Stimulated activated memory B cell treated with anti-CD40 and anti-IgM and Interleukin-4, amounts not matched to agents 10 μg/mL and 1 μg/mL and 100 μg/mL, for 72 hours (primary cell): ENCODE results near the gene PPP2R5D.
"Not testable (repeated sequence)": the region's sequence is repeated elsewhere in the genome, so short reads cannot be mapped to it uniquely, and the experiment has no call there.

Experiments
- ATAC-seq: fragments of 150-1000 bp; cut with Tn5 transposase; 2 replicates; pipeline ENCODE4 v1.10.0; 2021
- H3K27ac Mint-ChIP-seq: one replicate; pipeline ENCODE4 v1.8.0; 2022; ENCODE audit warnings: mild to moderate bottlenecking, mixed read lengths
- H3K27me3 Mint-ChIP-seq: one replicate; pipeline ENCODE4 v1.8.0; 2022; ENCODE audit warnings: mixed read lengths
- H3K36me3 Mint-ChIP-seq: one replicate; pipeline ENCODE4 v1.8.0; 2022; ENCODE audit warnings: mixed read lengths
- H3K4me1 Mint-ChIP-seq: one replicate; pipeline ENCODE4 v1.8.0; 2022; ENCODE audit warnings: mixed read lengths
- H3K4me3 Mint-ChIP-seq: one replicate; pipeline ENCODE4 v1.8.0; 2022; ENCODE audit warnings: mild to moderate bottlenecking, moderate library complexity, mixed read lengths
- H3K9me3 Mint-ChIP-seq: one replicate; pipeline ENCODE4 v1.8.0; 2022; ENCODE audit warnings: mixed read lengths

The PPP2R5D gene

DNA sequence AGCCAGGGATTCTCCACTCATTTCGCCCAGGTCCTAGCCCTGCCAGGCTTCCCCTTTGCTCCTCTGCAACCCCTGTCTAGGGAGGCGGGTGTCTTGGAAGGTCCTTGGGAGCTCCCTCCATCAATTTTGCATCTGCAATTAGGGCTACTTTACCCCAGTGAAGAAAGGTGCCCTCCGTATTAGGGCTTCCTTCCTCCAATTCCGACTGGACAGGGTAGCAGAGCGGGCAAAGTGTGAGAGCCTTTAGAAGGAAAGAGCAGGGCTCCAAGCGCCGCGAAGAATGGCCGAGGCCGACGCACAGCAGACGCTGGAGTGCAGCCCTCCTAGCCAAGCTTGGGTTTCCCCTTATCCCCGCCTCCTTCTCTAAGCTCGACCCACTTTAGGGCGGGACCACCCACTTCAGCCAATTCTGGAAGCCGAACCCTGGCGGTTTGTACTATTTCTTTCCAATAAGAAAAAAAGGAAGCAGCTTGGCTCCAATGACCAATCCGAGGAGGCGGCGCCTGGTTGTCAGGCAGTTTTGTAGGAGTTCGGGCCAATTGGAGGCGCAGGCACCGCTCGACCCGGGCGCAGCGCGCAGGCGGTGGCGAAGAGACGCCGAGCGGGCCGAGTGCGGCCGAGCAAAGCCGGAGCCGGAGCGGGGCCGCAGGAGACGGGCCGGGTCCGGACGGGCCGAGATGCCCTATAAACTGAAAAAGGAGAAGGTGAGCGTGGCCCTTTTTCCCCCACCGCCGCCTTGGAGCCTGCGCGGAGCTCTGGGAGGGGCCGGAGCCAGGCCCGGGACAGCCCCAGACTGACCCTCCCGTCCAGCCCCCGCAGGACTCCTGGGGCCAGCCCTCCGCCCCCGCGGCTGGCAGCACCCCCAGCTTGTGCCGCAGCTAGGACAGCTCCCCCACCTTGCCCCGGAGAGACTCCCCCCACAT lies at the start of gene PPP2R5D:
TSS of gene PPP2R5D (plus strand) at position 570 of the 923 bp plus-strand sequence. CDS start at position 678, 108 bp downstream.
- ATAC-seq, result peak; percentile 98
- Mint-ChIP-seq H3K4me1 (peaks cover 55% of the 10 kb centered on the region), H3K36me3 (peaks cover 14% of the 10 kb centered on the region), H3K27me3 (no peaks in the 10 kb centered on the region), H3K9me3 (no peaks in the 10 kb centered on the region), H3K4me3 (peak within 1 kb of the TSS; percentile 92), H3K27ac (peak within 1 kb of the TSS; percentile 81)

DNA sequence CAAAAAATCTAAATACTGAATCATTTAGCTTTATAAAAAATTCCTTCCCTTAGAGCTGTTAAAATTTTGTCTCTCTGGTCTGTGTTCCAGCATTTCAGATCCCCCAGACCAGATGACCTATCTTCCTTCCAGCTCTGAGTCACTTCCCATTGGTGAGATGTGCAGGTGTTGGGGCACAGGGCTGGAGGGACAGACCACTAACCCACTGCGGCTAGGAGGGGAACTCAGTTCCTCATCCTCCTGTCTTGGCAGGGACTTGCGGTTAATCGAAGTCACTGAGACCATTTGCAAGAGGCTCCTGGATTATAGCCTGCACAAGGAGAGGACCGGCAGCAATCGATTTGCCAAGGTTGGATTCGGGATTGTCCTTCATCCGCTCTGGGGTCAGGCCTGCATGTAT lies 49.0 kb upstream of the PPP2R5D start:
- H3K27ac Mint-ChIP-seq, result peak overlapping the region; percentile 18
- H3K36me3 Mint-ChIP-seq, result peaks cover 83% of the 10 kb centered on the region
- H3K4me3 Mint-ChIP-seq, result peak overlapping the region; percentile 21
- H3K4me1 Mint-ChIP-seq, result peaks cover 82% of the 10 kb centered on the region
- no peaks in the 10 kb centered on the region for H3K27me3 Mint-ChIP-seq
- ATAC-seq, result peak; percentile 89
- no peaks in the 10 kb centered on the region for H3K9me3 Mint-ChIP-seq

DNA sequence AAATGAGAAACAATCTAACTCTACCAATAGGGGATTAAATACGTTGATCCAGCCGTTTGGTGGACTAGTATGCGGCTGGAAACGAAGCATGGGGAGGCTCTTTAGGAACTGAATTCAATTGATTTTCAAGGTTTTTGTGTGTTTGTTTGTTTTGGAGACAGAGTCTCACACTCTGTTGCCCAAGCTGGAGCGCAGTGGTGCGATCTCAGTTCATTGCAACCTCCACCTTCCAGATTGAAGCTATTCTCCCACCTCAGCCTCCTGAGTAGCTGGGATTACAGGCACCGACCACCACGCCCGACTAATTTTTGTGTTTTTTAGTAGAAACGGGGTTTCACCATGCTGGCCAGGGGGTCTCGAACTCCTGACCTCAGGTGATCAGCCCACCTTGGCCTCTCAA lies 48.0 kb upstream of the PPP2R5D start:
- ATAC-seq, result no peak
- Mint-ChIP-seq H3K36me3 (peaks cover 86% of the 10 kb centered on the region), H3K27me3 (no peaks in the 10 kb centered on the region), H3K9me3 (no peaks in the 10 kb centered on the region), H3K4me1 (peaks cover 71% of the 10 kb centered on the region), H3K27ac (peak overlapping the region; percentile 57), H3K4me3 (no peak overlapping the region)

DNA sequence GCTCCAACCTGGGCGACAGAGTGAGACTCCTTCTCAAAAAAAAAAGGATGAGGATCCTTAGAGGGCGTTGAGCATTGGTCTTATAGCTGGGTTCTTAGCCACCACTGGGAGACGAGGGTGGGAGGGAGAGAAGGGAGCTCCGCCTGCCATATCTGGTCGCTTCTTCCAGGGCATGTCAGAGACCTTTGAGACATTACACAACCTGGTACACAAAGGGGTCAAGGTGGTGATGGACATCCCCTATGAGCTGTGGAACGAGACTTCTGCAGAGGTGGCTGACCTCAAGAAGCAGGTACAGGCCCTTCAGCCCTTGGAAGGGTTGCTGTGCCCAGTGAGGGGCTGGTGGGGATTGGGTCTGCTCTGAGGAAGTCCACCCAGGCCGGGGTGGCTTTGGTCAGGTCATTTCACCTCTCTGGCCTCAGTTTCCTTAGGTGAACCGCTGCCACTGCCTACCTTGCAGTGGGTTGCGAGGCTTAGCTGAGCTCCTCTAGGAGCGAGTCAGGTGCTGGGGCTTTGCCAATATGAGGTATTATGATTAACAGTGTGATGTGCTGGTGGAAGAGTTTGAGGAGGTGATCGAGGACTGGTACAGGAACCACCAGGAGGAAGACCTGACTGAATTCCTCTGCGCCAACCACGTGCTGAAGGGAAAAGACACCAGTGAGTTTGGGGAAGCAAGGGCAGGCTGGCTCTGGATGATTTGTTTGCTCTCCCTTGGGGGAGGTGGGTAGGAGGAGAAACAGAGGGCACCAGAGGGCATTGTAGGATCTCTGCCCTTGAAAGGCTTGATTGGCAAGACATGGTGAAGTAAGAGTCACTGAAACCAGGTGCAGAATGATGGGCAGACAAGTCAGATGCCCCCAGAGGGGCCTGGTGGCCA lies 46.6 kb upstream of the PPP2R5D start:
- peaks cover 57% of the 10 kb centered on the region for H3K4me1 Mint-ChIP-seq
- H3K27ac Mint-ChIP-seq, result peak overlapping the region; percentile 57
- H3K4me3 Mint-ChIP-seq, result no peak overlapping the region
- no peak for ATAC-seq
- no peaks in the 10 kb centered on the region for H3K9me3 Mint-ChIP-seq
- H3K27me3 Mint-ChIP-seq, result no peaks in the 10 kb centered on the region
- H3K36me3 Mint-ChIP-seq, result peaks cover 79% of the 10 kb centered on the region

DNA sequence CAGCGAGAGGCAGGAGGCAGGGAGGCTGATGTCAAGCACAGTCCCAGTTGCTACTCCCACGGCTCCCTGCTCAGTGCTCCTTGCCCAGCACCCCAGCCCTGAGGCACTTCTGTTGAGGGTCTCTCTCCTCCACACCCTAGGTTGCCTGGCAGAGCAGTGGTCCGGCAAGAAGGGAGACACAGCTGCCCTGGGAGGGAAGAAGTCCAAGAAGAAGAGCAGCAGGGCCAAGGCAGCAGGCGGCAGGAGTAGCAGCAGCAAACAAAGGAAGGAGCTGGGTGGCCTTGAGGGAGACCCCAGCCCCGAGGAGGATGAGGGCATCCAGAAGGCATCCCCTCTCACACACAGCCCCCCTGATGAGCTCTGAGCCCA lies 46.0 kb upstream of the PPP2R5D start:
- no peak overlapping the region for H3K4me3 Mint-ChIP-seq
- peaks cover 76% of the 10 kb centered on the region for H3K36me3 Mint-ChIP-seq
- no peak for ATAC-seq
- peak overlapping the region; percentile 5 for H3K27ac Mint-ChIP-seq
- H3K27me3 Mint-ChIP-seq, result no peaks in the 10 kb centered on the region
- H3K9me3 Mint-ChIP-seq, result no peaks in the 10 kb centered on the region
- peaks cover 51% of the 10 kb centered on the region for H3K4me1 Mint-ChIP-seq

DNA sequence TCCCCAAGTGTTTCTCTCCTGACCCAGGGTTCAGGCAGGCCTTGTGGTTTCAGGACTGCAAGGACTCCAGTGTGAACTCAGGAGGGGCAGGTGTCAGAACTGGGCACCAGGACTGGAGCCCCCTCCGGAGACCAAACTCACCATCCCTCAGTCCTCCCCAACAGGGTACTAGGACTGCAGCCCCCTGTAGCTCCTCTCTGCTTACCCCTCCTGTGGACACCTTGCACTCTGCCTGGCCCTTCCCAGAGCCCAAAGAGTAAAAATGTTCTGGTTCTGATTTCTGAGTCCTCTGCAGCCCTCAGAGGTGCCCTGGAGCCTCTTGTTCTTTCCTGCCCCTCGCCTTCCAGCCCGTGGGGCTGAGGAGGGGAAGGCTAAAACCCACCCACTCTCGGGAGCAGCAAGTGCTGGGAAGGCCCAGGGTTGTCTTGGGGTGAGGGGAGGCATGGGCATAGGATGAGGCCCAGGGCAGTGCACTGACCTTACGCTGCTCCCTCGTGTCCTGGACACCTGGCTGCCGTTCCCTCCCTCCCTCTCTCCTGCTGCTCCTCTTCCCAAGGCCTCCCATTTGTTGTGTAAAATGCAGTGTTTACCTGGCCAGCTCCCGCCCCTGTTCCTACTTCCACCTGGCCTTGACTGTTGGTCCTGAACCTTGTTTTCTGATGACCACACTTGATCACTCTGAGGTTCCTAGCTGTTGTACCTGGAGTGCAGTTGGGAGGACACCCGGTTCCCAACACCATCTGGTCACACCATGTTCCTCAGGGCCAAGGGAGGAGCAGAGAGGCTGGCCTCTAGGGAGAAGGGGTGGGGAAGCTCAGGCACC lies 45.2 kb upstream of the PPP2R5D start:
- Mint-ChIP-seq H3K27ac (peak overlapping the region; percentile 5), H3K4me3 (no peak overlapping the region), H3K36me3 (peaks cover 68% of the 10 kb centered on the region), H3K4me1 (peaks cover 43% of the 10 kb centered on the region), H3K27me3 (no peaks in the 10 kb centered on the region), H3K9me3 (no peaks in the 10 kb centered on the region)
- ATAC-seq, result no peak

DNA sequence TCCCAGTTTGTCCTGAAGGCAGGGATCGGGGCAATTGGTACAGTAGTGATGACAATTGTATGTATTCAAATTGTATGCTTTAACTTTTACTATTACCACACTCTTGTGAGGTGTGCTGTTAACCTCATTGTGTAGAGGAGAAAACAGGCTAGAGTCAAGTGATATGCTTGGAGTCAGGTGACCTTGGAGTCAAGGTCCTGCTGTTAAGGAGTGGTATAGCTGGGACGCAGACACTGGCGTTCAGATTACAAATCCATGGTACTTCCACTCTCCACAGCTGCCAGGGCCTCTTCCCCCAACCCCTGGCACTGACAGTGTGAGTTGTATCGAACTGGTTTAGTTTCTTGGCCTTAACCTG lies 44.6 kb upstream of the PPP2R5D start:
- Mint-ChIP-seq H3K9me3 (no peaks in the 10 kb centered on the region), H3K27ac (peak overlapping the region; percentile 5), H3K4me1 (peaks cover 40% of the 10 kb centered on the region), H3K27me3 (no peaks in the 10 kb centered on the region), H3K4me3 (no peak overlapping the region), H3K36me3 (peaks cover 68% of the 10 kb centered on the region)
- no peak for ATAC-seq

DNA sequence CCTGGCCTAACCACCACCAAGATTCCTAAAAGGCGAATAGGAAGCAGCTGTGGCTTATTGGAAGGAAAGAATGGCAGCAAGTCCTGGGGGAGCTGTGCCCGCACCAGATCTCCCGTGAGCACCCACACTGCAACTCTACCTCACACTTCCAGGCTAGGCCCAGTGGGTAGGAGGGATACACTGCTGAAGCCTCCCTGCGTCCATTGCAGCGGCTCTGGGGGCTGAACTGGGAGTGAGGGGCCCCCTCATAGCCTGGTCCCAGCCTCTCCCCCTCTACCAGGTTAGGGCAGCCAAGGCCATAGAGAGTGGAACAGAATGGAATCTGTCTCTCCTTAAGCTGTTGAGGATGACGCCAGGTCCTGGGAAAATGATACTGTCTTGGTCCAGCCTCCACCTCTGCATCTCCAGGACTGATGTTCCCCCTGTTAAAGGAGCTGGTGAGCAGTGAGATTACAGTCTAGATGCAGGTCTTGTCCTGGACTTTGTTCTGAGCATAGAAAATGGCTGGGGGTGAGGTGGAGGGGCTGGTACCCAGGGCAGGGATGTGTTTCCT lies 43.8 kb upstream of the PPP2R5D start:
- ATAC-seq, result no peak
- Mint-ChIP-seq H3K27me3 (no peaks in the 10 kb centered on the region), H3K9me3 (no peaks in the 10 kb centered on the region), H3K4me1 (peaks cover 32% of the 10 kb centered on the region), H3K4me3 (no peak overlapping the region), H3K27ac (peak overlapping the region; percentile 27), H3K36me3 (peaks cover 61% of the 10 kb centered on the region)

DNA sequence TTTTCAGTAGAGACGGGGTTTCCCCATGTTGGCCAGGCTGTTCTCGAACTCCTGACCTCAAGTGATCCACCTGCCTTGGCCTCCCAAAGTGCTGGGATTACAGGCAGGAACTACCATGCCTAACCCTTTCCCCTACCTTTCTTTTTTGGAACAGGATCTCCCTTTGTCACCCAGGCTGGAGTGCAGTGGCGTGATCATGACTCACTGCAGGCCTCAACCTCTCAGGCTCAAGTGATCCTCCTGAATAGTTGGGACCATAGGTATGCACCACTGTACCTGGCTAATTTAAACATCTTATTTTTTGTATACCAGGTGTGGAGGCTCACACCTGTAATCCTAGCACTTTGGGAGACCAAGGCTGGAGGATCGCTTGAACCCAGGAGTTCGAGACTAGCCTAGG lies 43.0 kb upstream of the PPP2R5D start:
- H3K27me3 Mint-ChIP-seq, ATAC-seq, H3K4me3 Mint-ChIP-seq, H3K9me3 Mint-ChIP-seq: not testable (repeated sequence)
- Mint-ChIP-seq H3K4me1 (peaks cover 24% of the 10 kb centered on the region), H3K36me3 (peaks cover 61% of the 10 kb centered on the region), H3K27ac (peak overlapping the region; percentile 27)

DNA sequence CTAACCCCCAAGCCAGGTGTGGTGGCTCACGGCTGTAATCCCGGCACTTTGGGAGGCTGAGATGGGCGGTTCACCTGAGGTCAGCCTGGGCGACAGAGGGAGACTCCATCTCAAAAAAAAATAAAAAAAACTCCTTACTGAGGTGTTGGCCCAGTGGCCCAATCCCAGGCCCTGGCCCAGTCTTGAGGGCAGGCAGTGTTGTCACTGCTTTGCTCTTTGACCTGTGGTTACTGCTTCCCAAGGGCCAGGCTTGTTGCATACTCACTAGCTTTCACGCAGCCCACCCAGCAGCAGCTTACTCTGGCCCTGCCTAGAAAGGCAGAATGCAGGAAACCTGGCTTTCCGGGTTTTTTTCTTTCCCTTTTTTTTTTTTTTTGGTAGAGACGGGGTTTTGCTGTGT lies 41.9 kb upstream of the PPP2R5D start:
- H3K36me3 Mint-ChIP-seq, result peaks cover 53% of the 10 kb centered on the region

DNA sequence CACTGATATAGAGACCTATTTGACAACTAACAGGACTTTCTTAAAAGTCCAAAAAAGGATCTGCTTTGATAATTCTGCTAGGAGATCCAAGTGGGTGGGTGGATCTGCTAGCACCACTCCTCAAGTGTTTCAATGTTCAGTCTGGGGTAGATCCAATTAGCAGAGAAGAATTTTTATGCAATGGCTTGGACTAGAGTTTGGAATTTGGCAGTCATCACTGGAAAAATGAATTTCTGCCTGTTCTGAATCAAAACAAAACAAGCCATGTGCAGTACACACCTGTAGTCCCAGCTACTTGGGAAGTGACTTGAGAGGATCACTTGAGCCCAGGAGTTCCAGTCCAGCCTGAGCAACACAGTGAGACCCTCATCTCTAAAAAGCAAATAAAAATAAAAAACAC lies 36.4 kb upstream of the PPP2R5D start:
- Mint-ChIP-seq H3K4me1 (no peaks in the 10 kb centered on the region), H3K36me3 (peaks cover 15% of the 10 kb centered on the region), H3K4me3 (no peak overlapping the region), H3K27ac (no peak overlapping the region), H3K27me3 (no peaks in the 10 kb centered on the region), H3K9me3 (no peaks in the 10 kb centered on the region)
- ATAC-seq, result no peak

More for the DNA sequence above, 41.9 kb upstream of the PPP2R5D start:
- ATAC-seq, result no peak
- no peaks in the 10 kb centered on the region for H3K9me3 Mint-ChIP-seq
- H3K4me3 Mint-ChIP-seq, result no peak overlapping the region
- no peak overlapping the region for H3K27ac Mint-ChIP-seq
- no peaks in the 10 kb centered on the region for H3K27me3 Mint-ChIP-seq
- H3K4me1 Mint-ChIP-seq, result peaks cover 15% of the 10 kb centered on the region

DNA sequence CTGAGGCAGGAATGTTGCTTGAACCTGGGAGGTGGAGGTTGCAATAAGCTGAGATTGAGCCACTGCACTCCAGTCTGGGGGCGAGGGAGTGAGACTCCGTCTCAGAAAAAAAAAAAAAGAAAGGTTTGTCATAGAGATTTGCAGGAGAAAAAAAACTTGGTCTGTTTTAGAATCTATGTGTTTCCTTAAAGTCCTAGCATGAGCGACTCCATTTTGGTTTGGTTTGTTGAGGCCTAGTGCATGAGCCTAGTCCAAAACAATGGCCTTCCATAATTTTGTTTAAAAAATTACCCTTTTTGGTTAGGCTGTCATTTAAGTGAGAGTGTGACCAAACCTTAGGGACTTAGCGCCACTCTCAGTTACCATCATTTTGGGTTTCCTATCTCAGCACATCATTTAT lies 32.0 kb upstream of the PPP2R5D start:
- no peak for ATAC-seq
- H3K4me1 Mint-ChIP-seq, result no peaks in the 10 kb centered on the region
- H3K36me3 Mint-ChIP-seq, result peaks cover 7% of the 10 kb centered on the region
- no peak overlapping the region for H3K27ac Mint-ChIP-seq
- H3K4me3 Mint-ChIP-seq, result no peak overlapping the region
- no peaks in the 10 kb centered on the region for H3K9me3 Mint-ChIP-seq
- no peaks in the 10 kb centered on the region for H3K27me3 Mint-ChIP-seq

DNA sequence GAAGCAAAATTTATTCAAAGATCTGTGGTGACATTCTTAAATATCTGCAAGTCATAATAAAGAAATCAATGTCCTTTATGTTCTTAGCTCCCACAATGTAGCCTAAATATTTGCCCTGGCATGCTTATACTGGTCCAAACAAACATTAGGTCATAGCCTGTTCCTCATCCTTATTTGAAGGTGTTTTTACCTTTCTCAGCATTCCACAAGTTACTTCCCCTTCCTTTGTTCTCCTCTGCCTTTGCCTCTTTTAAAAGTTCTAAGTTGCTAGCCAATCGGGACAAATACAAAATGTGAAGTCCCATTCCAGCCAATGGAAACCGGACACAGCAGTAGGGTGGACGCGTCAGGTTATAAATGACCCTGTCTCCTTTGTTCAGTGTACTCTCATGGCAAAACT lies 30.0 kb upstream of the PPP2R5D start:
- not testable (repeated sequence) for ATAC-seq, H3K27ac Mint-ChIP-seq, H3K36me3 Mint-ChIP-seq, H3K9me3 Mint-ChIP-seq, H3K4me3 Mint-ChIP-seq, H3K4me1 Mint-ChIP-seq, H3K27me3 Mint-ChIP-seq

DNA sequence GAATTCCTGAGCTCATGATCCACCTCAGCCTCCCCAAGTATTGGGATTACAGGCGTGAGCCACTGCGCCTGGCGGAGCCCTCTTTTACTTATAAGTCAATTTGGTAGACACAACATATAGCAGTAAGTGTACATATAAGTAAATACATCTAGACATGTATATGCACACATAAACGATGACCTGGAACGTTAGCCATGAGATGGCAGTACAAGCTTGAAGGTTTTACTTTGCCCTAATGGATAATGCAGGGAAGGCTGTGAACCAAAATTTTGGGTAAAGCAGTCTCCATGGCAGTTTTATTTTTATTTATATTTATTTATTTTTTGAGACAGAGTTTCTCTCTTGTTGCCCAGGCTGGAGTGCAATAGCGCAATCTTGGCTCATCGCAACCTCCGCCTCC lies 26.2 kb upstream of the PPP2R5D start:
- no peak overlapping the region for H3K27ac Mint-ChIP-seq
- peaks cover 12% of the 10 kb centered on the region for H3K36me3 Mint-ChIP-seq
- no peaks in the 10 kb centered on the region for H3K9me3 Mint-ChIP-seq
- H3K4me3 Mint-ChIP-seq, result no peak overlapping the region
- peaks cover 22% of the 10 kb centered on the region for H3K4me1 Mint-ChIP-seq
- H3K27me3 Mint-ChIP-seq, result no peaks in the 10 kb centered on the region
- ATAC-seq, result no peak

DNA sequence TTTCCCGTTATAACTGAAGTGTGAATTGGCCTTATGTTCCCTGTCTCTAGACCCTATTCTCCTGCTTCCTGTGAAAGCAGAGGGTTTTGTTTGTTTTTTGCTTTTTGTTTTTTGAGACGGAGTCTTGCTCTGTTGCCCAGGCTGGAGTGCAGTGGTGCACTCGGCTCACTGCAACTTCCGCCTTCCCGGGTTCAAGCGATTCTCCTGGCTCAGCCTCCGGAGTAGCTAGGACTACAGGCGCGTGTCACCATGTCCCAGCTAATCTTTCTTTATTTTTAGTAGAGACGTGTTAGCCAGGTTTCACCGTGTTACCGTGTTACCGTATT lies 24.5 kb upstream of the PPP2R5D start:
- no peak for ATAC-seq
- peak overlapping the region; percentile 43 for H3K27ac Mint-ChIP-seq
- peak overlapping the region; percentile 80 for H3K4me3 Mint-ChIP-seq
- peaks cover 22% of the 10 kb centered on the region for H3K4me1 Mint-ChIP-seq
- H3K9me3 Mint-ChIP-seq, result no peaks in the 10 kb centered on the region
- H3K27me3 Mint-ChIP-seq, result no peaks in the 10 kb centered on the region
- H3K36me3 Mint-ChIP-seq, result peaks cover 24% of the 10 kb centered on the region
